22Rv1 (cell line): ENCODE measurements around the gene BCL11B.

ENCODE experiments used
- ZFX ChIP-seq: fragments of 450-650 bp; IDR thresholded peaks from 2 replicates; pipeline ENCODE4 v1.6.1; 2017; ENCODE audit warnings: antibody characterized with exemption, borderline replicate concordance
- TF ChIP-seq, protein P1 (sequence below): fragments of 450-650 bp; IDR thresholded peaks from 2 replicates; pipeline ENCODE4 v1.5.1; 2017; ENCODE audit warnings: mild to moderate bottlenecking

GRCh38 chr14:99246536-99247097 lies 25.4 kb downstream of the BCL11B start:
- TF ChIP-seq, protein P1, sequence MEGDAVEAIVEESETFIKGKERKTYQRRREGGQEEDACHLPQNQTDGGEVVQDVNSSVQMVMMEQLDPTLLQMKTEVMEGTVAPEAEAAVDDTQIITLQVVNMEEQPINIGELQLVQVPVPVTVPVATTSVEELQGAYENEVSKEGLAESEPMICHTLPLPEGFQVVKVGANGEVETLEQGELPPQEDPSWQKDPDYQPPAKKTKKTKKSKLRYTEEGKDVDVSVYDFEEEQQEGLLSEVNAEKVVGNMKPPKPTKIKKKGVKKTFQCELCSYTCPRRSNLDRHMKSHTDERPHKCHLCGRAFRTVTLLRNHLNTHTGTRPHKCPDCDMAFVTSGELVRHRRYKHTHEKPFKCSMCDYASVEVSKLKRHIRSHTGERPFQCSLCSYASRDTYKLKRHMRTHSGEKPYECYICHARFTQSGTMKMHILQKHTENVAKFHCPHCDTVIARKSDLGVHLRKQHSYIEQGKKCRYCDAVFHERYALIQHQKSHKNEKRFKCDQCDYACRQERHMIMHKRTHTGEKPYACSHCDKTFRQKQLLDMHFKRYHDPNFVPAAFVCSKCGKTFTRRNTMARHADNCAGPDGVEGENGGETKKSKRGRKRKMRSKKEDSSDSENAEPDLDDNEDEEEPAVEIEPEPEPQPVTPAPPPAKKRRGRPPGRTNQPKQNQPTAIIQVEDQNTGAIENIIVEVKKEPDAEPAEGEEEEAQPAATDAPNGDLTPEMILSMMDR, result no peak
- no peak for TF ChIP-seq ZFX
